Germinal center (tissue), 1 donor: ENCODE results near the gene ENDOU.

ENCODE experiments used
- DNase-seq: peaks from one replicate; pipeline ENCODE4 v3.0.0; 2012; ENCODE audit warnings: mixed read lengths, low spot score

The ENDOU gene

GRCh38 chr12:47718531-47718930 lies 6.8 kb downstream of the ENDOU start:
- DNase-seq: no peak

DNA sequence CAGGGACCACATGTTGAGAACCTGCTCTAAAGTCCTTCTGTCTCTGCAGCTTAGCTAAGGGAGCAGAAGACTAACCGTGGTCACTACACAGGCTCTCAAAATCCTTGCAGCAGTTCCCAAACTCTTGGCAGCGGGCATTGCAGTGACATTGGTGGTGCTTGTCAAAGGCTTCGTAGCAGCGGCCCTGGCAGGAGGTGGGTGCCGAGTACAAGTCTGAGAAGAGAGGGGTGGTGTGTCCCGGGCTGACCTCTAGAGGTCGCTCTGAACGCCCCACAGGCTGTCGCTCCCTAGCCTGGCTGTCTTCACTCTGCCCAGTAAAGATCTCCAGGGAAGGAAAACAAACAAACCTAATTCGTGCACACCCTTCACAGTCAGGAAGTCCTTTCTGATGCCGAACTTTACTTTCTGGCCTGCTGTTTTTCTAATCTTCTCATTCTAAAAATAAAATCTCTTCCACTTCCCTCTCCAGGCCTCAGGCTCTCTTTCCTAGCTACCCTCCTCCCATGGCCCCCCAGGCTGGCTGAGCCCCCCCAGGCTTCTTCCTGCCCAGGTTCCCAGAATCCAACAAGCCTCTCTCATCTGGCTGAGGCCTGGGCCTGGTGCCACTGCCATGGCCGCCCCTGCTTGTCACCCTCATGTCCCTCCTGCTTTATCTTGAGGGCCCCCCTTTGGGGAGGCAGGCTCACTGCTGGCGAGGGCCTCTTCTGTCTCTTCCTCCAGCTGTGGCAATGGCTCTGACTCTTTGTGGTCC lies 7.7 kb downstream of the ENDOU start:
- peak; percentile 74 for DNase-seq

GRCh38 chr12:47717046-47717442 lies 8.2 kb downstream of the ENDOU start:
- no peak for DNase-seq

GRCh38 chr12:47715877-47716548 lies 9.3 kb downstream of the ENDOU start:
- DNase-seq: no peak

GRCh38 chr12:47715393-47715876 lies 9.9 kb downstream of the ENDOU start:
- peak; percentile 80 for DNase-seq

GRCh38 chr12:47714826-47715386 lies 10.4 kb downstream of the ENDOU start:
- DNase-seq: no peak

DNA sequence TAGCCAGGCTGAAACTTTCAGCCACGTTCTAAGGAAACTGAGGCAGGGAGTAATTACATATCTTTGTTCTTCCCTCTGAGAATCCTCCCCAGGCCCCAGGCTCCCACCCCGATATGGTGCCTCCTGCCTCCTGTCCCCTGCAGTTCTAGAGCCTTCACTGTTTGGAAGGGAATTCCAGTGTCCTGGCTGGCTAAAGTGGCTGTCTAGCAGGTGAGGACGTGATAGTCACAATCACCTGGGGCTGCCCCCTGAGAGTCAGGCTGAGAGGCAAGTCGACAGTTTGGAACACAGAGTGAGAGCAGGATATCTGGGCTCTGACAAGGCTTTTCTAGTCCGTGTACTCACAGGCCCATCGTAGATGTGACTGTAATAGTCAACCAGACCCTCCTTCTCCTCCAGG lies 13.1 kb downstream of the ENDOU start:
- no peak for DNase-seq

GRCh38 chr12:47711448-47711847 lies 13.8 kb downstream of the ENDOU start:
- no peak for DNase-seq

DNA sequence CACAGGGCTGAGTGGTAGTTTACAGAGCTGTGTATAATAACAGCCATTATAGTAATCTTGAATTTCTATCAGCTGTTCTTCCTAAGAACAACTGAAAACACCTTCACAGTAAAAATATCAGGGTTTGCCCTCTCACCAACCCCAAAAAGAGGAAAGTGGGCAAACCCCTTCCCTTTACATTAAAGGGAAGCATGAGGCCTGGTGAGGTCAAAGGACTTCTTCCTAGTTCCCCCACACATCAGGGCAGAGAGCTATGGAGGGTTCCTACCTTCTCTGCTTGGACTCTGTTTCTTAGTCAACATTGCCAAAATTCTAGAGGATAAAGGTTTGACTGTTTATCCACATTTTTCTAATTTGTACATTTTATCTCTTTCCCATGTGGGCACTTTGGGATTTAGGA lies 15.0 kb downstream of the ENDOU start:
- no peak for DNase-seq

DNA sequence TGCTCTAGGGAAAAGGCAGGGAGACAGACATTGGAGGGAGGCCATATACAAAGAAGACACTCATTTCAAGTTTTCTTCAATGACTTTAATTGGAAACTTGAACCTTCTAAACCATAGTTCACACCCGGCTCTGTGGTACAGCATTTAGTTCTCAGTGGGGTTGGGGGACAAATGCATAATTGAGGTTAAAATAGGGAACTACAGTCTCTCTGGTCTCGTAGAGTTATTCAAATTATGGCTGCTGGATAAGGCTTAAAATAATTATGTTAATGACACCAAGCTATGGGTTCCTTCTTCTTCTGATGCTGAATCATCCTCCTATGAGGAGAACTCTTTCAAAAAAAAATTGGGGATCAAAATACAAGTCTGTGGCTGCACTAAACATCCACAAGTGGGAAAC lies 15.6 kb downstream of the ENDOU start:
- DNase-seq: peak; percentile 42

DNA sequence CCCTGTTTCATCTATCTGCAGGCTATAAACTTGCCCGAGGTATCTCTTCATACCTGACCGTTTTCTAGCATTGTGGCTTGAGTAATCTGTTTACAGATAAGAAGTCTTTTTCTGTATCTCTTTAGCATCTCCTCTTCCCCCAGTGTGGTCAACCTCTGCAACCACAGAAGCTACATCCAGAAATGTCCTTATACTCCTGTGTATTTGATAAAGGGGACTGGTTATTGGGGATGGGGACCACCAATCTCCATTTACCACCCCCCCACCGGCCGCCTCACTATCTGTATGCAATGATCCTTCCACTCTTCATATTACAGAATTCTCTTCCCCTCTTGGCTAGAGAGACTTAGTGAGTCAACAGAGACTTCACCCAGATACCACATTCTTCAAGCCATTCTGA lies 16.1 kb downstream of the ENDOU start:
- no peak for DNase-seq

DNA sequence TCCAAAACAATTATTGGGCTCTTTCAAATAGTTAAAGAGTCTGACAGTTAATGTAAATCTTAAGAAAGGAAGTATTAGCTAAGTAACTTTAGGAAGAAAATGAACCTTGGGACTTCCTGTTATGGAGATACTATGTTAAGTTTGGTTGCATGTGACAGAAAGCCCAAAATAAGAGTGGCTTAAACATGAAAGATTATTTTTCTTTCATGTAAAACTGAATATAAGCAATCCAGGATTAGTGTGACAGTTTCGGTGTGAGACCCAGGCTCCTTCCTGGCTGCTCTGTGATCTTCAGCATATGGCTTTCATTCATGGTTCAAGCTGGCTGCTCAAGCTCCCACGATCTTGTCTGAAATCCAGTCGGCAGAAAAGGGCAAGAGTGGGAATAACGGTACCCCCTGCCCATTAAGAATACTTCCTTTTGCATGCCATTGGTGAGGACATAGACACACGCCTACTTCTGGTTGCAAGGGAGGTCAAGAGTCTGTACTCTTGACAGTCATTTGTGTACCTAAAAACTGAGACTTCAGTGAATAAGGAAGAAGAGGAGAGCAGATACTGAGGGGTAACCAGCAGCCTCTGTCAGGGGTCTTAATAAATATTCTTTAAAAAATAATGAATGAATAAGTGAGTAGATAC lies 17.3 kb downstream of the ENDOU start:
- no peak for DNase-seq

DNA sequence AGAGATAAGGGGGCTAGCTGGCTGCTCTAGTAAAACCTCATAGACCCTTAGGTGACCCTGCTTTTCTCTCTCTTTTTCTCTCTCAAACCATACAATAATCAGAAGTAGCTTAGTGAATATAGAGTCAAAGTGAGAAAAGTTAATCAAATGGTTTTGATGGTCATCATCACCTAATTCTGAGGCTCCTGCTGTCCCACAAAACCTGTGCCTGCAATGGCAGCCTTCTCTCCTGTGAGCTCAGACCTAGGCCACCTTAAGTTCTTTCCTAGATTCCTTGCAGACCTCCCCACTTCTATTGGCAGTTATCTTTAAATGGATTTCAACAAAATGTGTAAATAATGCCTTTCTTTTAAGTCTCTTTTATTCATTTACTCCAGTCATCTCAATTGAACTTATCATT lies 17.9 kb downstream of the ENDOU start:
- no peak for DNase-seq

DNA sequence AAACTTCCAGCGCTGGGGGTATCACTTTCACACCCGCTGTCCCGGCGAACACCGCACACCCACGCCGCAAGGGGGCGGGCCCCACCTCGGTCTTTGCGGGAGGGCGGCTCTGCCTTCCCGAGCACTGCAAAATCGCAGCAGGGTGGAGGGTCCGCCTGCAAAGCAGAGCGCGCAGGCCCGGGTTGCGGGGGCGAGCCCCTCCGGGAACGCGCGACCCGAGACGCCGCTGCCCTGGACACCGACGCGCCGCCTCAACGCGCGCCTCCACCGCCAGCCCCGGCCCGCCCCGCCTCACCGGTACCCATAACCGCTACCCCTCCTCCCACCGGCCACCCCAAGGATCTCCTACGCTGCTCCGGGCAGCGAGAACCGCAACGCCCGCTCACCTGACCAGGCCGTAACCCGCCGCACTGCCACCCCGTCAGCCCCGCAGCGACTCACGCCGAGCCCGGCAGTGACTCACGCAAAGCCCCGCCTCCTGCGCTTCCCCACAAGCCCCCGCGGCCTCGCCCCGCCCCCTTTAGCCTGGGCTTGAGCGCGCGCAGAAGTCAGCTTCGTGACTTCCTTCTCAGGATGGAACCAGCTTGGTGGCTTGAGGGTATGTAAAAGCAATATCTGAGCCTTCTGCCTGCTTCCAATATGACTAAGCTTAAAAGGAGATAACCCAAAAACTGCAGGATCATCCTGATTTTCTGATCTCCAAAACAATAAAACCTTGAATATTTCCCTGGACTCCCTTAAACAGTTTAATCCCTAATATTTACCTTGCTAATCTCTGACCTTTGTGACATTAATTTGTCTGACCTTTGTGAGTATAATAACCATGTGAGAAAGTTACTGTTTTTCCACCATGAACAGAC lies 19.5 kb downstream of the ENDOU start, which contains the start of gene RPAP3:
RPAP3 (minus strand) TSS at position 465 of the 860 bp plus-strand sequence. CDS start 3,190 bp downstream, outside the sequence.
- DNase-seq: peak; percentile 91

DNA sequence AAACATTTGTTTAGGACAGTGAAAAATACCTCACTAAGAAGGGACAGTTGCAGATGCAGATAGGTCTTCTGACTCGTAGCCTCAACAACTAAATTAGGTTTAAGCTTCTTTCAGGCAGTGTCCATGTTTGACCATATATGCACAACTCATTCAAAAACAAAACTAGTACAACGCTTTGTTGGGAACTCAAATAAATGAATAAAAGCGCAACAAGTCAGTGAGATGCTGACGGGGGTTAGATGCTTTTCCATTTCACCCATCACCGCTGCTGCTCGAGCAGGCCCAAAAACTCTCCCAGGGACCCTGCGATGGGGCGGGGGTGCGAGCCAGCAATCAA lies 20.1 kb downstream of the ENDOU start:
- DNase-seq: no peak

GRCh38 chr12:47704719-47705118 lies 20.6 kb downstream of the ENDOU start:
- DNase-seq: no peak

- no peak for DNase-seq
Measured at GRCh38 chr12:47700263-47700662, 25.0 kb downstream of the ENDOU start.

GRCh38 chr12:47698631-47699030 lies 26.7 kb downstream of the ENDOU start:
- DNase-seq: no peak

DNA sequence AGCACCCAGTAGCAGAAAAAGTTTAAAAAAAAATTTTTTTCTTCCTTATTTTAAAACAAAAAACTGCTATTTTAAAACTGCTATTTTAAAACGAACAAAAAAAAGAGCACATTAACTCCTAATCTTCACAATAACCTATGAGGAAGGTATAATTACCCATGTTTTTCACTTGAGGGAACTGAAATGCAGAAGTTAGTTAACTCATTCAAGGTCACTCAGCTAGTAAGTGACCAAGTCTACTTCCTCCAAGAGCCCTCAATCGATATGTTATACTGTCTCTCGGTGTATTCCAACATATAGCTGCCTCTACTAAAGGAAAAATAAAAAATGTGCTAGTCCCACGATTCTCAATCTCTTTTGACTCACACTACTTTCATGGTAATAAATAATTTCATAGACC lies 27.2 kb downstream of the ENDOU start:
- peak; percentile 43 for DNase-seq

DNA sequence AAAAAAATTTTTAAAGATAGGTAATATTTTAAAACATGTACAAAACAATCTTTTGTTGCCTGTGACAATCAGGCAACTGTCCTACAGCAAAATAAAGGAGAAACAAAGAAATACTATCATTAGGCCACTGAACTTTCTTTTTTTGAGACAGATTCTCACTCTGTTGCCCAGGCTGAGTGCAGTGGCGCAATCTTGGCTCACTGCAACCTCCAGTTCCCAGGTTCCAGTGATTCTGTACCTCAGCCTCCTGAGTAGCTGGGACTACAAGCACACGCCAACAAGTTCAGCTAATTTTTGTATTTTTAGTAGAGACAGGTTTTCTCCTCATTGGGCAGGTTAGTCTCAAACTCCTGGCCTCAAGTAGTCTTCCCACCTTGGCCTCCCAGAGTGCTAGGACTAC lies 36.1 kb downstream of the ENDOU start:
- no peak for DNase-seq

DNA sequence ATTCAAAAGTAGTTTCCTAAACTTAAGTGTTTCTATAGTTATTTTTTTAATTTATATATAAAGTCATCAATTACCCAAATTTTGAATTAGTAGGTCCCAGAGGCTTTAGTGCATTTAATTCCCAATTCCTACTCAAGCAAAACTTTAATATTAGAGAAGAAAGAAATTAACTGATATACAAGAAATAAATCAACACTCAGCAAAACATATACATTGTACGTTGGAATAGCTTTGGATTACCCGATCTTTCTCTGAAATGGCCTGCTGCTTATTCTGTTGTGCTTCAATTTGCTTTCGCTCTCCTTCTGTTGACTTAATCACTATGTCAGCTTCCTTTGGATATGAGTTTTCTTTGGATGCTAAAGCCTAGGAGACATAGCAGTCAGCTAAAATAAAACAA lies 37.7 kb downstream of the ENDOU start:
- no peak for DNase-seq
